Stimulated activated CD4-positive, alpha-beta T cell treated with anti-CD3 and anti-CD28 coated beads, TNF-alpha, amount 100 ng/mL, for 48 hours (primary cell): ENCODE data around the gene PTCD1.

Experiments used
- DNase-seq, 3 donors: peaks; one replicate each; pipeline ENCODE4 v3.0.0-alpha.2; 2020; ENCODE audit warnings: low read depth in 3 of 3

The PTCD1 gene

GRCh38 chr7:99438573-99439480 is at the start of gene PTCD1, which contains the start of gene CPSF4:
PTCD1 (minus strand) TSS chr7:99438798; CDS start chr7:99435242, 3,556 bp downstream.
CPSF4 (plus strand) TSS chr7:99438943; CDS start chr7:99439083, 140 bp downstream.
- DNase-seq: peak; percentile 82 to 91 (median 90)

- no peak for DNase-seq
Observed at GRCh38 chr7:99485094-99485493, 46.5 kb upstream of the PTCD1 start.

GRCh38 chr7:99478464-99479440 is 40.2 kb upstream of the PTCD1 start:
- DNase-seq: no peak

- DNase-seq: no peak
Observed at GRCh38 chr7:99476107-99476506, 37.5 kb upstream of the PTCD1 start.

- no peak for DNase-seq
Observed at GRCh38 chr7:99473315-99473596, 34.7 kb upstream of the PTCD1 start.

GRCh38 chr7:99472561-99473314 is 34.1 kb upstream of the PTCD1 start, which contains the start of gene ZNF789:
ZNF789 (plus strand) TSS chr7:99472890; CDS start chr7:99476457, 3,567 bp downstream.
- DNase-seq: peak; percentile 97 to 98 (median 98)

DNA sequence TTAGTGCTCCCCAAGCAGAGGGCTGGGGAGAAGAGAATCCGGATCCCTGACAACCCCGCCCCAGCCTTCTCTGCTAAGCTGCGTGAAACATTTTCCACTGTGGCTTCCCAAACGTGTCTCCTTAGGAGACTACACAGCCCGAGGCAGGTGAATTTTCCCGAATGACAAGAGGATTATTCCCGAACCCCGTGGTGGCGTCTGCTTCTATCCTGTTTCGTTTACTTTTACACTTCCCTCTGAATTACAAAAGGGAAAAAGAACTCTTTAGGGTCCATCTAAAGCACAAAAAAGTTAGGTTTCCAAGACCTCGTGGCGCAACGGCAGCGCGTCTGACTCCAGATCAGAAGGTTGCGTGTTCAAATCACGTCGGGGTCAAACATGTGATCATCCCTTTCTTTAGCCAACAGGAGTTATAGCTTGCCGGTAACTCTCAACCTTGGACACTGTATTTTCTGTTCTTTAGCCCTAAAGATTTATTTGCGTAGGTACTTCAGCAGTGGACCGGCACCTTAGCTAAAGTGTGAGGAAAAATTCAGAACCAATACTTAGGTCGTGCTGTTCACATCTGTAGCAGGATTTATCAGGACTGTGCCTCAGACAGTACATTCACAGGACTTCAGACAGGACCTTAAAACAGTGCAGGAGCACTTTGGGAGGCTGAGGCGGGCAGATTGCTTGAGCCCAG is 30.9 kb upstream of the PTCD1 start:
- no peak for DNase-seq

DNA sequence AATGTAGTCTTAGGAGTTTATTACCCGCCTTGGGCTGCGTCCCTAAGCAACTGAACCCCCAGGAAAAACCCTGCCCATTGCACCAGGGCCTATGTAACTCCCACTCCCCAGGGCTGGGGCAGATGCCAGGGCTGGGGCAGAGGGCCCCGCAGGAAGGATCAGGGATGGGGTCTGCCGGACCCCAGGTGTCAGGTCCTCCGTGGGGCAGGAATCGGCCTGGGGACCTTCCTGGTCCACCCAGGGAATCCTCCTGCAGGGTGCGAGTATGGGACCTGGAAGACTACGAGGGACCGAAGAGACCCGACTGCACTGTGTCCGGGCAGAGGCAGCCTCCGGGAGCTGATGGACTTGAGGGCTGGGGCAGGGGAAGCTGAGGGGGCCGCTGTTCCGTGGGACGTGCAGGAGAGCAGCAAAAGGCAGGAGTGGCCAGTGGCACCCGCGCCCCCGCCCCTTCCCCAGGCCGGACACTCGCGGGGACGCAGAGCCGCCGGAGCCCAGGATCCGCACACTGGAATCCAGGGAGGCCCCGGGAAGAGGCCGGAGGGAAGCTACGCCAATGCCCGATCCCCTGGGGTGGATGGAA is 29.8 kb upstream of the PTCD1 start:
- no peak for DNase-seq

- DNase-seq: no peak
Observed at GRCh38 chr7:99465421-99465768, 26.8 kb upstream of the PTCD1 start.

DNA sequence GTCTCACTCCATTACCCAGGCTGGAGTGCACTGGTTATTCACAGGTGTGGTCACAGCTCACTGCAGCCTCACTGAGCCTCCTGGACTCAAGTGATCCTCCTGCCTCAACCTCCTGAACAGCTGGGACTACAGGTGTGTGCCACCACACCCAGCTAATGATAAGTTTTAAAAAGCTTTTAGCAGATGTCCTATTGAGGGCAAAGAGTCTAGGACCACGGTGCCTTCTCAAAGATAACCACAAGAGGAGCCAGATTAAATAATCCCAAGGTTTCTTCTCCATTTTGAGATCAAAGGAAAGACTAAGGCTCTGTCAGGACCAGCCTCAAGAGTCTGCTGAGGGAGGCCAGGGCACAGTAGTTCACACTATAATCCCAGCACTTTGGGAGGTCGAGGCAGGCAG is 22.6 kb upstream of the PTCD1 start:
- no peak for DNase-seq

DNA sequence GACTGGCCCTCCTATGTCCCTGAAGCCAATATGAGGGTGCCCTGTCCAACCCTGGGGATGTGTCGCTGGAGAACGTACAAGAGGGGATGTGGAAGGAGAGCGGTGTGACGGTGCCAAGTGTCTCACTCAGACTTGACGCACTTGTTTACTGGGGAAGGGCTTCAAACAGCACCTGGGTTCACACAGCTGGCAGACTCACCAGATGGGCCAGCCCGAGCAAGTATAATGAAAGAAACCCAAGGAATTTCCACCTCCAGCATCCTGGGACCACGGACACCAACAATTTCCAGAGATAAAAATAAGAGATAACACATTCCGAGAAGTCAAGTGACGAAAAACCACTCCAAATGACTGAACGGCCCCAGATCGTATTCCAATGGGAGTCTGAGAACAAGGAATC is 22.1 kb upstream of the PTCD1 start:
- no peak for DNase-seq

- no peak for DNase-seq
Observed at GRCh38 chr7:99459087-99459486, 20.5 kb upstream of the PTCD1 start.

DNA sequence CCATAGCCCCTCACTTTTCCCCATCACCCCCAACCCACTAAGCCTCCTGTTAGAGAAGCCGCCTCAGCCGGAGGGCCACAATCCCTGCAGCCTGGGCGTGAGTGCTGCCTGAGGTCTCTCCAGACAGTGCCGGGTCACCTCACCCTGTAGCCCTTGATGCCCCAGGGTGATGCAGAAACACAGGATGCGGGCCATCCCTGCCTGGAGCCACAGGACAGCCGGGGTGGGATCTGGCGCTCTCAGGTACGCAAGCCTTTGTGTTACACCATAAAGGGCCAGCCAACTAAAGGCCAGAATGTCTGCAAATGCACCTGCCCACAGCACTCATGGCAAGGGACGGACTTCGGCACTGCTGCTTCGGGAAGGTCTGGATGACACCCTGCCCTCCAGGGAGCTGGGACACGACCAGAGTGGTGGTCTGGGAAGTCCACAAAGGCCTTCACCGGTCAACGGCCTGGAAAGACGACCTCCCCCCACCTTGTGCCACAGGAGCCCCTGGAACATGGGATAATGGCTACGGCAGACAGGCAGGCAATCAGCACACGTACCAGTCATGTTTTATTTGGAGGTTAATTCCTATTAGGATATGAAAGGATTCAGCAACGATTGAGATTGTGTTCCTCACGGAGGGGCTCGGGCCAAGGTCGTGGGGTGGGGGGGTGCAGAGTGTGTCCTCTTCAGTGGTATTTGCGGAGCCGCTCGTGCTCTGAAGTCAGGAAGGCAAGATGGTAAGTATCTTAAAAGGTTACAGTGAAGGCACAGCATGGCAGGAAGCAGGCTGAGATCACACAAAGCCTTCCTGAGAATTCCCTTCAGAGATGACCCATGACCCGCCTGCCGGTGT is 19.3 kb upstream of the PTCD1 start:
- DNase-seq: no peak

GRCh38 chr7:99457050-99457649 is 18.6 kb upstream of the PTCD1 start:
- DNase-seq: no peak

GRCh38 chr7:99456288-99456687 is 17.7 kb upstream of the PTCD1 start:
- DNase-seq: no peak

DNA sequence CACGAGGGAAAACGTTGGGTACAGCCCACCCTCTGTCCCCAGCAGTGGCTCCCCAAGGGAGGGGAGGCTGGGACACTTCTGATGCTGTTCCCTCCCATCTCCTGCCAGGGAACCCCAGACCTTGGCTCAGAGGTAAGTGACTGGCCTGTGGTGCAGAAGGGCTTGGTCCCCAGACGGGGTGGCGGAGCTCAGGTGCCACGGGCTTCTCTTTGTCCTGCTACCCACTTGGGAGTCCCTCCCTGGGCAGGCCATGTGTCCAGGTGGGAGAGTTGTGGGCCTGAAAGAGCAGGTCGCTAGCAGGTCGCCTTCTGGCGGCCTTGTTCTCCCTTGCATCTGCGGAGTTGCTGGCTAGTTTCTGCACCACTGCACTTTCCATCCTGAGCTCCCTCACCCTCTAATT is 17.3 kb upstream of the PTCD1 start:
- DNase-seq: no peak

GRCh38 chr7:99453105-99453504 is 14.5 kb upstream of the PTCD1 start:
- no peak for DNase-seq

GRCh38 chr7:99452541-99452940 is 13.9 kb upstream of the PTCD1 start:
- DNase-seq: no peak

- no peak for DNase-seq
Observed at GRCh38 chr7:99451936-99452335, 13.3 kb upstream of the PTCD1 start.
